HEK293T (cell line): ENCODE data around the gene ZNF263.

Experiments
- CTCF ChIA-PET: fragments of 350-600 bp; formaldehyde crosslinking; extraction: SDS; loops from one replicate; lab custom pipeline; 2021; ENCODE audit warnings: antibody characterized with exemption, inconsistent platforms; lab: Yijun Ruan, JAX
- POLR2A ChIA-PET: fragments of 350-600 bp; formaldehyde crosslinking; extraction: SDS; loops from one replicate; lab custom pipeline; 2020; ENCODE audit warnings: antibody characterized with exemption, inconsistent platforms; lab: Yijun Ruan, JAX
- DNase-seq: peaks from one replicate; pipeline ENCODE4 v3.0.0; 2012; ENCODE audit warnings: mixed read lengths; ENCODE audit errors: extremely low spot score
- ARNT ChIP-seq: fragments of 450-650 bp; IDR thresholded peaks from 2 replicates; pipeline ENCODE4 v1.6.1; 2017; ENCODE audit warnings: mild to moderate bottlenecking
- BHLHE40 ChIP-seq: fragments of 450-650 bp; IDR thresholded peaks from 2 replicates; pipeline ENCODE4 v1.6.1; 2016; ENCODE audit warnings: mild to moderate bottlenecking, moderate library complexity, borderline replicate concordance
- CTBP1 ChIP-seq: fragments of 450-650 bp; IDR thresholded peaks from 2 replicates; pipeline ENCODE4 v1.6.1; 2016; ENCODE audit warnings: borderline replicate concordance
- ELF4 ChIP-seq: fragments of 450-650 bp; IDR thresholded peaks from 2 replicates; pipeline ENCODE4 v1.6.1; 2017; ENCODE audit warnings: antibody characterized with exemption
- FOXA1 ChIP-seq: fragments of 450-650 bp; IDR thresholded peaks from 2 replicates; pipeline ENCODE4 v1.6.1; 2016; ENCODE audit warnings: mild to moderate bottlenecking
- FOXK2 ChIP-seq: fragments of 450-650 bp; IDR thresholded peaks from 2 replicates; pipeline ENCODE4 v1.6.1; 2016; ENCODE audit warnings: mild to moderate bottlenecking
- FOXM1 ChIP-seq: fragments of 450-650 bp; IDR thresholded peaks from 2 replicates; pipeline ENCODE4 v1.6.1; 2017; ENCODE audit warnings: mild to moderate bottlenecking, borderline replicate concordance
- HDGF ChIP-seq: fragments of 450-650 bp; IDR thresholded peaks from 2 replicates; pipeline ENCODE4 v1.6.1; 2017; ENCODE audit warnings: antibody characterized with exemption, borderline replicate concordance
- L3MBTL2 ChIP-seq: fragments of 450-650 bp; conservative IDR thresholded peaks from 2 replicates; pipeline ENCODE4 v1.6.1; 2016; ENCODE audit warnings: mild to moderate bottlenecking
- LEF1 ChIP-seq: fragments of 450-650 bp; IDR thresholded peaks from 2 replicates; pipeline ENCODE4 v1.6.1; 2017; ENCODE audit warnings: mild to moderate bottlenecking, borderline replicate concordance
- NFRKB ChIP-seq: fragments of 450-650 bp; IDR thresholded peaks from 2 replicates; pipeline ENCODE4 v1.6.1; 2016; ENCODE audit warnings: mild to moderate bottlenecking, moderate library complexity
- PKNOX1 ChIP-seq: fragments of 450-650 bp; IDR thresholded peaks from 2 replicates; pipeline ENCODE4 v1.6.1; 2016
- SP1 ChIP-seq: fragments of 450-650 bp; IDR thresholded peaks from 2 replicates; pipeline ENCODE4 v1.6.1; 2017
- SUZ12 ChIP-seq: fragments of 450-650 bp; IDR thresholded peaks from 2 replicates; pipeline ENCODE4 v1.6.1; 2016; ENCODE audit warnings: mild to moderate bottlenecking
- TARDBP ChIP-seq: fragments of 450-650 bp; IDR thresholded peaks from 2 replicates; pipeline ENCODE4 v1.6.1; 2016
- ZNF384 ChIP-seq: fragments of 450-650 bp; IDR thresholded peaks from 2 replicates; pipeline ENCODE4 v1.6.1; 2016

The ZNF263 gene

DNA sequence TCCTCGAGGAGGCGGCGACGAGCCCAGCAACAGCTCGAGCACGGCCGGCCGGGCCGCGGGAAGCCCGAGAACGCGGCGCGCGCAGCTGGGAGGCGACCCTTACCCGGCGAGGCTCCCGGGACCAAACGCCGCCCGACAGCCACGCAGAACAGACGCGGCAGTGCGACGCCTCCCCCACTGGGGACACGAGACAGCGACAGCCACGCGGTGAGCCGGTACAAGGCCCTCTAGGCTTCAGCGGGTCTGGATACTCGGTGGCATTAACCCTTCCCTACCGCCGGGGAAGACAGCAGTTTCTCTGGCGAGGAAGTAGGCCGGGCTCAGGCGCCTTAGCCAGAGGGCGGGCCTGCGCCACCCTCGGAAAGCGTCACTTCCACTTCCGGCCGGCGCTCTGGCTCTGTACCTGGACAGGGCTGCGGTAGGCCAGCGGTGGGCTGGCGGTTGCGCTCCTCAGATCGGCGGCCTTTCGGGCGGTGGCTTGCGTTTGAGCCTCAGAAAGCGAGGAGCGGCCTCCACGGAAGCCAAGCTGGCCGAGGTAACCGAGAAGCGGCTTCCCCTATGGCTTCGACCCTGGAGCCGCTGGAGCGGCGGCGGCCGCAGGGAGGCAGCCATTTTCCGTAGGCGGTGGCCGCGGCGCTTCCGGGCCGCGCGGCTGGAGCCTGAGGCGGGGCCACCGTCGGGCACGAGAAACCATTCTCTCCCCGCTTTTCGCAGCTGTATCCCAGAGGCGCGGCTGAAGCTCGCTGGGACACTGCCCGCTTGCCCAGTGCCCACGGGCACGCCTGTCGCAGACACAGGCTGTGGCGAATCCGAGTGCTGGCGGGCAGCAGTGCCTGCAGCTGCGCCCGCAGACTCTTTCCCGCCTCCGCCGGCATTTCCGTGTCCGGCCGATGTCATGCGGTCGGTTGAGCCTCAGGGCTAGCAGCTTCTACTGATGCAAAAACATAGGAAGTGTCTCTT lies 22.1 kb downstream of the ZNF263 start, which contains the start of the genes TIGD7 and ZNF75A:
Gene TIGD7, minus strand, starts transcription at position 322 of the 960 bp plus-strand sequence. CDS start 4,816 bp downstream, outside the sequence.
Gene ZNF75A, plus strand, starts transcription at position 389 of the 960 bp plus-strand sequence. CDS start 2,932 bp downstream, outside the sequence.
- ChIA-PET POLR2A (interaction anchor here (1.3 kb wide), 1 partner anchor 22 kb away, joined by 4 read pairs; the partner anchor contains the start of gene ZNF263), CTCF (no interaction called here)

GRCh38 chr16:3306078-3306477 lies 22.8 kb downstream of the ZNF263 start:
- ChIA-PET CTCF (no interaction called here), POLR2A (interaction anchor here (0.8 kb wide), 1 partner anchor 24 kb away, joined by 3 read pairs; no protein-coding TSS in a partner anchor)
- no peak for DNase-seq
- no peak for TF ChIP-seq CTBP1
- no peak for TF ChIP-seq ARNT
- no peak for TF ChIP-seq TARDBP
- TF ChIP-seq PKNOX1: no peak
- no peak for TF ChIP-seq NFRKB
- TF ChIP-seq L3MBTL2: no peak
- no peak for TF ChIP-seq SUZ12
- TF ChIP-seq ZNF384: no peak
- TF ChIP-seq FOXA1: no peak
- TF ChIP-seq HDGF: no peak
- TF ChIP-seq LEF1: no peak
- TF ChIP-seq FOXK2: no peak
- TF ChIP-seq SP1: no peak

More for the DNA sequence above, 22.1 kb downstream of the ZNF263 start, which contains the start of the genes TIGD7 and ZNF75A:
- peak; percentile 78 for DNase-seq
- TF ChIP-seq ELF4 (peak; percentile 45; the same call in 1 of the 2 replicates), L3MBTL2 (peak; percentile 98), SP1 (no peak)

GRCh38 chr16:3311496-3311895 lies 28.2 kb downstream of the ZNF263 start:
- POLR2A ChIA-PET: no interaction called here
- CTCF ChIA-PET: no interaction called here
- TF ChIP-seq FOXK2: no peak
- no peak for TF ChIP-seq PKNOX1
- no peak for TF ChIP-seq CTBP1
- no peak for TF ChIP-seq ZNF384
- TF ChIP-seq ELF4: no peak
- TF ChIP-seq TARDBP: no peak
- TF ChIP-seq LEF1: no peak
- no peak for TF ChIP-seq SP1
- TF ChIP-seq NFRKB: no peak
- no peak for TF ChIP-seq BHLHE40
- no peak for TF ChIP-seq FOXA1
- TF ChIP-seq SUZ12: no peak
- no peak for TF ChIP-seq L3MBTL2
- DNase-seq: no peak

DNA sequence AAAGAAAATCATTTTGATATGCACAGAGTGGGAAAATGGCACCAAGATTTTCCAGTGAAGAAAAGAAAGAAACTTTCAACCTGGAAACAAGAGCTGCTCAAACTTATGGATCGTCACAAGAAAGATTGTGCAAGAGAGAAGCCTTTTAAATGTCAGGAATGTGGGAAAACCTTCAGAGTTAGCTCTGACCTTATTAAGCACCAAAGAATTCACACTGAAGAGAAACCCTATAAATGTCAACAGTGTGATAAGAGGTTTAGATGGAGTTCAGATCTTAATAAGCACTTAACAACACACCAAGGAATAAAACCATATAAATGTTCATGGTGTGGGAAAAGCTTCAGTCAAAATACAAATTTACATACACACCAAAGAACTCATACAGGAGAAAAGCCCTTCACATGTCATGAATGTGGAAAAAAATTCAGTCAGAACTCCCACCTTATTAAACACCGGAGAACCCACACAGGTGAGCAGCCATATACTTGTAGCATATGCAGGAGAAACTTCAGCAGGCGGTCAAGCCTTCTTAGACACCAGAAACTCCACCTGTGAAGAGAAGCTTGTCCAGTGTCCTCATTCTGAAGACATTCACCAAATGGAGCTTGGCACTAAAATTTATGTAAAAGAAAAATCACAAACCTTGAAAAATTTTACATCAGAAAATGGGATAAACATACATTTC lies 34.2 kb downstream of the ZNF263 start:
- ChIA-PET POLR2A (no interaction called here), CTCF (no interaction called here)
- TF ChIP-seq SUZ12 (no peak), NFRKB (peak; percentile 57; the same call in 1 of the 2 replicates)
- no peak for DNase-seq

- CTCF ChIA-PET: interaction anchor here (0.6 kb wide), 1 partner anchor 55 kb away, joined by 3 read pairs; no protein-coding TSS in a partner anchor
- DNase-seq: no peak
- POLR2A ChIA-PET: no interaction called here
- no peak for TF ChIP-seq BHLHE40
- no peak for TF ChIP-seq FOXK2
- no peak for TF ChIP-seq TARDBP
- no peak for TF ChIP-seq ARNT
- no peak for TF ChIP-seq FOXA1
- TF ChIP-seq LEF1: no peak
- TF ChIP-seq ZNF384: no peak
- TF ChIP-seq FOXM1: no peak
- TF ChIP-seq PKNOX1: no peak
- TF ChIP-seq CTBP1: no peak
- no peak for TF ChIP-seq L3MBTL2
- no peak for TF ChIP-seq NFRKB
- TF ChIP-seq SUZ12: no peak
- TF ChIP-seq HDGF: no peak
- no peak for TF ChIP-seq ELF4
- TF ChIP-seq SP1: no peak
Measured at GRCh38 chr16:3321816-3322215, 38.5 kb downstream of the ZNF263 start.

GRCh38 chr16:3327514-3327913 lies 44.2 kb downstream of the ZNF263 start:
- ChIA-PET POLR2A (no interaction called here), CTCF (no interaction called here)
- no peak for DNase-seq
- TF ChIP-seq ELF4: no peak
- no peak for TF ChIP-seq L3MBTL2
- no peak for TF ChIP-seq FOXA1
- no peak for TF ChIP-seq SP1
- TF ChIP-seq FOXM1: no peak
- TF ChIP-seq NFRKB: no peak
- no peak for TF ChIP-seq ARNT
- TF ChIP-seq TARDBP: no peak
- no peak for TF ChIP-seq SUZ12
- no peak for TF ChIP-seq ZNF384
- TF ChIP-seq HDGF: no peak
- TF ChIP-seq FOXK2: no peak
- no peak for TF ChIP-seq BHLHE40
- TF ChIP-seq PKNOX1: no peak
- TF ChIP-seq LEF1: no peak
- TF ChIP-seq CTBP1: no peak
